CD14-positive monocyte (primary cell): Measurements from ENCODE around the gene CNTN1. TPM values are rescaled to one million over a fixed set of nuclear protein-coding genes. Genes with fewer than 3 reads are reported as not detected.
"Not testable (repeated sequence)": the region's sequence is repeated elsewhere in the genome, so short reads cannot be mapped to it uniquely, and the experiment has no call there.

Source experiments
- DNase-seq, 3 donors: peaks; one replicate each; pipeline ENCODE4 v3.0.0-alpha.2; 2011 to 2022
- H2AFZ ChIP-seq: 2 replicates; pipeline ENCODE4 v1.6.0; 2012; ENCODE audit warnings: mild to moderate bottlenecking, low read depth, low read length, inconsistent platforms; ENCODE audit not compliant: insufficient read depth, poor library complexity, severe bottlenecking
- H3K27ac ChIP-seq, 2 donors: 1 replicate in 1 of 2; 2 replicates in 1 of 2; pipeline ENCODE4 v1.5.1; 2012 to 2013; ENCODE audit warnings: low read length in 2 of 2, control low read depth in 1 of 2, inconsistent platforms in 1 of 2, low read depth in 1 of 2, mild to moderate bottlenecking in 1 of 2
- H3K27me3 ChIP-seq, 2 donors: one replicate each; pipeline versions ENCODE4 v1.6.0 to v1.6.1; 2011 to 2013; ENCODE audit warnings: low read length in 2 of 2; ENCODE audit not compliant: control insufficient read depth in 2 of 2, insufficient read depth in 2 of 2
- H3K36me3 ChIP-seq, 2 donors: replicated peaks in 1 of 2; 1 replicate in 1 of 2; 2 replicates in 1 of 2; pipeline versions ENCODE4 v1.5.1 to v1.6.1; 2012 to 2013; ENCODE audit warnings: low read length in 2 of 2, control low read depth in 1 of 2, inconsistent platforms in 1 of 2, mild to moderate bottlenecking in 1 of 2; ENCODE audit not compliant: insufficient read depth in 2 of 2, control insufficient read depth in 1 of 2
- H3K4me1 ChIP-seq, 2 donors: 1 replicate in 1 of 2; 2 replicates in 1 of 2; pipeline versions ENCODE4 v1.5.1 to v1.6.1; 2012 to 2013; ENCODE audit warnings: low read length in 2 of 2, control low read depth in 1 of 2, inconsistent platforms in 1 of 2, mild to moderate bottlenecking in 1 of 2, moderate library complexity in 1 of 2; ENCODE audit not compliant: insufficient read depth in 2 of 2, control insufficient read depth in 1 of 2
- H3K4me2 ChIP-seq: replicated peaks from 2 replicates; pipeline ENCODE3; 2012; ENCODE audit warnings: low read length, moderate library complexity, mild to moderate bottlenecking; ENCODE audit not compliant: poor library complexity, severe bottlenecking; ENCODE audit errors: extremely low read depth
- H3K4me3 ChIP-seq, 3 experiments: fragments of 200-600 bp in 1 of 3; sonication (generic) in 1 of 3; replicated peaks in 1 of 3; 1 replicate in 2 of 3; 2 replicates in 1 of 3; pipeline ENCODE4 v1.5.1; 2011 to 2013; ENCODE audit warnings: low read length in 3 of 3, mild to moderate bottlenecking in 3 of 3, control low read depth in 2 of 3, low read depth in 2 of 3, inconsistent platforms in 1 of 3, moderate library complexity in 1 of 3
- H3K79me2 ChIP-seq: 2 replicates; pipeline ENCODE4 v1.6.0; 2012; ENCODE audit warnings: mild to moderate bottlenecking, control low read depth, inconsistent platforms, low read length, moderate library complexity; ENCODE audit not compliant: insufficient read depth
- H3K9ac ChIP-seq: 2 replicates; pipeline ENCODE4 v1.6.0; 2017; ENCODE audit warnings: low read length, mild to moderate bottlenecking; ENCODE audit not compliant: insufficient read depth, poor library complexity, severe bottlenecking
- H3K9me3 ChIP-seq, 2 donors: replicated peaks in 1 of 2; 1 replicate in 1 of 2; 2 replicates in 1 of 2; pipeline versions ENCODE4 v1.5.1 to v1.6.1; 2012 to 2013; ENCODE audit warnings: low read length in 2 of 2, control low read depth in 1 of 2; ENCODE audit not compliant: control insufficient read depth in 1 of 2, insufficient read depth in 1 of 2
- H4K20me1 ChIP-seq: 2 replicates; pipeline ENCODE4 v1.6.0; 2012; ENCODE audit warnings: mild to moderate bottlenecking, low read length, control low read depth, moderate library complexity; ENCODE audit not compliant: insufficient read depth
- H3K27ac Mint-ChIP-seq, 7 donors: one replicate each; pipeline ENCODE4 v1.8.0; 2020; ENCODE audit warnings: mild to moderate bottlenecking in 7 of 7, mixed read lengths in 7 of 7, moderate library complexity in 6 of 7, inconsistent platforms in 2 of 7
- H3K27me3 Mint-ChIP-seq, 3 donors: one replicate each; pipeline ENCODE4 v1.8.0; 2021 to 2022; ENCODE audit warnings: low read depth in 3 of 3, mild to moderate bottlenecking in 3 of 3, mixed read lengths in 3 of 3, moderate library complexity in 3 of 3, inconsistent platforms in 1 of 3
- H3K36me3 Mint-ChIP-seq, 2 donors: one replicate each; pipeline ENCODE4 v1.8.0; 2020; ENCODE audit warnings: mixed read lengths in 2 of 2, inconsistent platforms in 1 of 2, mild to moderate bottlenecking in 1 of 2
- H3K4me1 Mint-ChIP-seq: one replicate; pipeline ENCODE4 v1.8.0; 2020; ENCODE audit warnings: mild to moderate bottlenecking, mixed read lengths
- H3K4me3 Mint-ChIP-seq, 2 donors: one replicate each; pipeline ENCODE4 v1.8.0; 2020; ENCODE audit warnings: mild to moderate bottlenecking in 2 of 2, mixed read lengths in 2 of 2, moderate library complexity in 1 of 2
- H3K9me3 Mint-ChIP-seq, 7 donors: one replicate each; pipeline ENCODE4 v1.8.0; 2020 to 2022; ENCODE audit warnings: mixed read lengths in 7 of 7, mild to moderate bottlenecking in 6 of 7, moderate library complexity in 6 of 7, inconsistent platforms in 2 of 7
- WGBS: methylation state at CpG from one replicate; pipeline ENCODE4 v1.1.5; 2013; ENCODE audit warnings: missing lambda C conversion rate; ENCODE audit not compliant: insufficient coverage; 5-methylcytosine and 5-hydroxymethylcytosine counted together
- intact Hi-C, 2 donors: fragments of 100-400 bp; cut with micrococcal nuclease; formaldehyde crosslinking; loops; one replicate each; pipeline versions ENCODE4 v1.15.0 to v1.15.1; 2023
- polyA plus RNA-seq, 3 donors: library from polyadenylated mRNA; depleted of rRNA in 1 of 3; unstranded in 2 of 3; stranded (reverse) in 1 of 3; fragments of 300-500 nt in 2 of 3; fragments of >200 nt in 1 of 3; fragmentation: Illumina TruSeq in 2 of 3; gene quantifications; 1 replicate in 2 of 3; 2 replicates in 1 of 3; pipeline ENCODE4 v1.2.3, GENCODE V29; 2012 to 2021
- TF ChIP-seq, protein P1 (sequence below): fragments of 200-600 bp; IDR thresholded peaks from one replicate; pipeline ENCODE4 v1.8.0; 2022; ENCODE audit warnings: antibody characterized with exemption, mild to moderate bottlenecking

Gene CNTN1
- polyA plus RNA-seq, 3 donors = not detected

DNA sequence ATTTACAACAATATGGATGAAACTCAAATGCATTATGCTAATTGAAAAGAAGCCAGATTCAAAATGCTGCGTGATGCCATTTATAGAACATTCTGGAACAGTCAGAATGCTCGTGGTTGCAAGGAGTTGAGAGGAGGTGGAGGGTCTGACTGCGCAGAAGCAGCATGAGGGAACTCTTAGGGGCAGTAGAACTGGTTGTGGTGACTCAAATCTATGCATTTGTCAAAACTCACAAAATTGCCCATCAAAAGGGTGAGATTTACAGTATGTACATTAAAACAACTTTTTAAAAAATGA is 382.2 kb downstream of the CNTN1 start:
- intact Hi-C loops = no loop called here
- WGBS = 80% methylated on average over 1 of the region's 3 CpGs
- H3K4me1 ChIP-seq = no peaks in the 10 kb centered on the region
- no peaks in the 10 kb centered on the region for H3K79me2 ChIP-seq
- no peaks in the 10 kb centered on the region for H3K4me1 Mint-ChIP-seq
- H3K4me3 Mint-ChIP-seq = no peak overlapping the region
- no peaks in the 10 kb centered on the region for H4K20me1 ChIP-seq
- no peak overlapping the region for H3K27ac ChIP-seq
- peaks cover 0 to 9% (median 3%) of the 10 kb centered on the region in 7 donors for H3K9me3 Mint-ChIP-seq
- H3K27me3 Mint-ChIP-seq = peaks cover 0 to 1% (median 0%) of the 10 kb centered on the region in 3 donors
- no peaks in the 10 kb centered on the region for H3K36me3 ChIP-seq
- no peak overlapping the region for H3K4me3 ChIP-seq
- no peaks in the 10 kb centered on the region for H3K36me3 Mint-ChIP-seq
- H2AFZ ChIP-seq = no peak overlapping the region
- peaks cover 4 to 9% of the 10 kb centered on the region in 2 donors for H3K9me3 ChIP-seq
- H3K4me2 ChIP-seq = no peak overlapping the region
- DNase-seq = no peak
- no peak overlapping the region for H3K9ac ChIP-seq
- H3K27me3 ChIP-seq = no peaks in the 10 kb centered on the region
- TF ChIP-seq, protein P1, sequence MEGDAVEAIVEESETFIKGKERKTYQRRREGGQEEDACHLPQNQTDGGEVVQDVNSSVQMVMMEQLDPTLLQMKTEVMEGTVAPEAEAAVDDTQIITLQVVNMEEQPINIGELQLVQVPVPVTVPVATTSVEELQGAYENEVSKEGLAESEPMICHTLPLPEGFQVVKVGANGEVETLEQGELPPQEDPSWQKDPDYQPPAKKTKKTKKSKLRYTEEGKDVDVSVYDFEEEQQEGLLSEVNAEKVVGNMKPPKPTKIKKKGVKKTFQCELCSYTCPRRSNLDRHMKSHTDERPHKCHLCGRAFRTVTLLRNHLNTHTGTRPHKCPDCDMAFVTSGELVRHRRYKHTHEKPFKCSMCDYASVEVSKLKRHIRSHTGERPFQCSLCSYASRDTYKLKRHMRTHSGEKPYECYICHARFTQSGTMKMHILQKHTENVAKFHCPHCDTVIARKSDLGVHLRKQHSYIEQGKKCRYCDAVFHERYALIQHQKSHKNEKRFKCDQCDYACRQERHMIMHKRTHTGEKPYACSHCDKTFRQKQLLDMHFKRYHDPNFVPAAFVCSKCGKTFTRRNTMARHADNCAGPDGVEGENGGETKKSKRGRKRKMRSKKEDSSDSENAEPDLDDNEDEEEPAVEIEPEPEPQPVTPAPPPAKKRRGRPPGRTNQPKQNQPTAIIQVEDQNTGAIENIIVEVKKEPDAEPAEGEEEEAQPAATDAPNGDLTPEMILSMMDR = no peak
- no peak overlapping the region for H3K27ac Mint-ChIP-seq

DNA sequence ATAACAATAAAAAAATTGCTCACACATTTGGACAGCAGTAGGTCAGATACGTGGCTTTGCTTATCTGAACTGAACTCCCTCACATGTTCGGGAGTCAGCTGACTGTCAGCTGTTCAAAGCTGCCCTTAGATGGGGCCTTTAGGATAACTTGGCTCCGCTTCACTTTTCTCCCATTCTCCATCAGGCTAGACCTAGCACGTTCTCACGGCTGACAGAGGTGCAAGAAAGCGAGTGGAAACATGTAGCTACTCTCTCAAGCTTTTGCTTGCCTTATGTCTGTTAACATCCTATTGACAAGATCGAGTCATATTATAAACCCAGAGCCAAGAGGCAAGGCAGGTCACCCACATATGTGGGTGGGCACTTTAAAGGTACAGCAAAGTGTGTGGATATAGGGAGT is 383.9 kb downstream of the CNTN1 start:
- H3K4me2 ChIP-seq = no peak overlapping the region
- H3K4me3 ChIP-seq = no peak overlapping the region
- no peaks in the 10 kb centered on the region for H3K4me1 ChIP-seq
- no peak overlapping the region for H2AFZ ChIP-seq
- H3K9me3 ChIP-seq = peaks cover 13 to 20% of the 10 kb centered on the region in 2 donors
- 82% methylated on average over 2 of the region's 7 CpGs for WGBS
- no peak overlapping the region for H3K4me3 Mint-ChIP-seq
- TF ChIP-seq, protein P1 = no peak
- H3K9ac ChIP-seq = no peak overlapping the region
- no peaks in the 10 kb centered on the region for H3K36me3 ChIP-seq
- no peaks in the 10 kb centered on the region for H3K36me3 Mint-ChIP-seq
- intact Hi-C loops = no loop called here
- H3K27ac ChIP-seq = no peak overlapping the region
- peak overlapping the region in 1 of 7 donors; percentile 55 for H3K27ac Mint-ChIP-seq
- DNase-seq = no peak
- no peaks in the 10 kb centered on the region for H4K20me1 ChIP-seq
- no peaks in the 10 kb centered on the region for H3K27me3 ChIP-seq
- peaks cover 1 to 12% (median 10%) of the 10 kb centered on the region in 7 donors for H3K9me3 Mint-ChIP-seq
- H3K79me2 ChIP-seq = no peaks in the 10 kb centered on the region
- H3K27me3 Mint-ChIP-seq = no peaks in the 10 kb centered on the region
- H3K4me1 Mint-ChIP-seq = no peaks in the 10 kb centered on the region

DNA sequence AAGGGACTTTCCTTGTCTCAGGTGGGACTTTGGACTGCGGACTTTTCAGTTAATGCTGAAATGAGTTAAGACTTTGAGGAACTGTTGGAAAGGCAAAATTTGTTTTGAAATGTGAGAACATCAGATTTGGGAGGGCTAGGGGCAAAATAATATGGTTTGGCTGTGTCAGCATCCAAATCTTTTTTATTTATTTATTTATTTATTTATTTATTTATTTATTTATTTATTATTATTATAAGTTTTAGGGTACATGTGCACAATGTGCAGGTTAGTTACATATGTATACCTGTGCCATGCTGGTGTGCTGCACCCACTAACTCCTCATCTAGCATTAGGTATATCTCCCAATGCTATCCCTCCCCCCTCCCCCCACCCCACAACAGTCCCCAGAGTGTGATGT is 389.0 kb downstream of the CNTN1 start:
- DNase-seq, H3K27me3 ChIP-seq, H3K27ac ChIP-seq, H4K20me1 ChIP-seq, H3K4me2 ChIP-seq, intact Hi-C loops, H3K36me3 Mint-ChIP-seq, H3K4me3 ChIP-seq, H3K27ac Mint-ChIP-seq, H3K9ac ChIP-seq, H3K79me2 ChIP-seq, H3K4me1 Mint-ChIP-seq, H3K27me3 Mint-ChIP-seq, H2AFZ ChIP-seq, H3K4me1 ChIP-seq, H3K36me3 ChIP-seq, H3K4me3 Mint-ChIP-seq: not testable (repeated sequence)
- H3K9me3 Mint-ChIP-seq = peaks cover 0 to 20% (median 7%) of the 10 kb centered on the region in 7 donors
- H3K9me3 ChIP-seq = peaks cover 11 to 14% of the 10 kb centered on the region in 2 donors
- WGBS = 0% methylated on average over 1 of the region's 1 CpG
